ENCODE results near the gene ACIN1. TPM values are rescaled to one million over a fixed set of nuclear protein-coding genes. Genes with fewer than 3 reads are reported as not detected.

ACIN1 gene
- total RNA-seq, 2 donors from 2014 or later, result 53.9 to 55.3 TPM

- Histone ChIP-seq H3K27ac (no peak overlapping the region), H3K27me3 (no peaks in the 10 kb centered on the region), H3K9me3 (no peaks in the 10 kb centered on the region), H3K4me1 (peaks cover 0 to 13% of the 10 kb centered on the region in 2 donors), H3K36me3 (peaks cover 8% of the 10 kb centered on the region), H3K4me3 (no peak overlapping the region)
- peak; percentile 55 for DNase-seq (ENCODE audit: low spot score)
- no peak for TF ChIP-seq CTCF (IDR thresholded peaks at IDR 0.05)
Observed at GRCh38 chr14:23102801-23103200, 7.9 kb upstream of the ACIN1 start.

GRCh38 chr14:23101986-23102625, 7.2 kb upstream of the ACIN1 start:
- H3K4me1 ChIP-seq, result peaks cover 0 to 20% of the 10 kb centered on the region in 2 donors
- H3K9me3 ChIP-seq, result no peaks in the 10 kb centered on the region
- H3K27me3 ChIP-seq, result no peaks in the 10 kb centered on the region
- H3K36me3 ChIP-seq, result peaks cover 10% of the 10 kb centered on the region
- no peak for DNase-seq (ENCODE audit: low spot score)
- H3K27ac ChIP-seq, result no peak overlapping the region
- H3K4me3 ChIP-seq, result no peak overlapping the region
- TF ChIP-seq CTCF (IDR thresholded peaks at IDR 0.05), result no peak

- Histone ChIP-seq H3K9me3 (no peaks in the 10 kb centered on the region), H3K36me3 (peaks cover 10% of the 10 kb centered on the region), H3K27me3 (no peaks in the 10 kb centered on the region), H3K4me1 (peaks cover 0 to 27% of the 10 kb centered on the region in 2 donors), H3K27ac (no peak overlapping the region), H3K4me3 (no peak overlapping the region)
- no peak for DNase-seq (ENCODE audit: low spot score)
- TF ChIP-seq CTCF (IDR thresholded peaks at IDR 0.05), result no peak
Observed at GRCh38 chr14:23101213-23101970, 6.5 kb upstream of the ACIN1 start.

DNA sequence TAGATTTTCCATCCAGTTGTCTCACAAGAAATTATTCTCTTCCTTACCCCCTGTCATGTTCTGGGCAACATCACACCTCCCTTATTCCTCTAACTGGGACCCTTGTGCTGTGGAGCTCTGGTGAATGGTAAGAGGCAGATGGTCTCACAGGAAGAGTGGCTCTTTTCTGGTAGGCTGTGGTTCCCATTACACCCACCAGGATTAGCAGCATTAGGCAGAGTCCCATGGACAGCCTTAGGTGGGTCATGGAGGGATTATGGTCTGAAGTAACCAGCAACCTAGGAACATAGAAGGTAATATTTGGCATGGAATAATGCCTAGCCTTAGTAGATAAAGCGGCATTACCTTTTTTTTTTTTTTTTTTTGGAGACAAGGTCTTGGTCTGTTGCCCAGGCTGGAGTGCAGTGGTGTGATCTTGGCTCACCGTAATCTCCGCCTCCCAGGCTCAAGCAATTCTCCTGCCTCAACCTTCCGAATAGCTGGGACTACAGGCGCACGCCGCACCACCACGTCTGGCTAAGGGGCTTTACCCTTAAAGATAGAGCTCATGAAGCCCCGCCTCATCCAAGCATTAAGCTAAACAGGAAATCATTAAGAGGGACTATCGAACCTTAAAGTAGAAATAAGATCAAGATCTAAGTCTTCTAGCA, 4.4 kb upstream of the ACIN1 start:
- H3K36me3 ChIP-seq, result peaks cover 10% of the 10 kb centered on the region
- no peak for TF ChIP-seq CTCF (IDR thresholded peaks at IDR 0.05)
- no peak for DNase-seq (ENCODE audit: low spot score)
- no peaks in the 10 kb centered on the region for H3K9me3 ChIP-seq
- H3K27ac ChIP-seq, result no peak overlapping the region
- peaks cover 0 to 31% of the 10 kb centered on the region in 2 donors for H3K4me1 ChIP-seq
- H3K27me3 ChIP-seq, result no peaks in the 10 kb centered on the region
- no peak overlapping the region for H3K4me3 ChIP-seq

- no peaks in the 10 kb centered on the region for H3K9me3 ChIP-seq
- H3K4me1 ChIP-seq, result peaks cover 0 to 44% of the 10 kb centered on the region in 2 donors
- DNase-seq (ENCODE audit: low spot score), result no peak
- H3K27ac ChIP-seq, result no peak overlapping the region
- H3K4me3 ChIP-seq, result no peak overlapping the region
- peaks cover 19% of the 10 kb centered on the region for H3K36me3 ChIP-seq
- no peaks in the 10 kb centered on the region for H3K27me3 ChIP-seq
- TF ChIP-seq CTCF (IDR thresholded peaks at IDR 0.05), result no peak
Observed at GRCh38 chr14:23097786-23098185, 2.9 kb upstream of the ACIN1 start.

Data from right atrium auricular region (tissue), 2 donors.